ENCODE results near the gene EEF1A2. TPM values are rescaled to one million over a fixed set of nuclear protein-coding genes. Genes with fewer than 3 reads are reported as not detected.

The EEF1A2 gene
- total and polyA plus RNA-seq, 2 donors (not counting 3 experiments of a cell fraction or from before 2014, with no cell fraction given): 2.7 to 3.4 TPM

- no peaks in the 10 kb centered on the region for H3K79me2 ChIP-seq (ENCODE audit: control insufficient read depth, insufficient read depth, low read length)
- no peaks in the 10 kb centered on the region for H3K9me3 ChIP-seq (replicated peaks; ENCODE audit: control insufficient read depth, insufficient read depth, low read length)
- intact Hi-C loops (cut with micrococcal nuclease): loop anchor here (10.0 kb wide), 1 partner anchor 77 kb away; no protein-coding TSS in a partner anchor
- H3K36me3 ChIP-seq (ENCODE audit: control insufficient read depth in 2 of 2, extremely low read depth in 1 of 2, insufficient read depth in 2 of 2, low read length in 2 of 2): no peaks in the 10 kb centered on the region
- BruUV-seq (replicated peaks): no TSS peak
- CTCF ChIA-PET: no interaction called here
- no peaks in the 10 kb centered on the region for H3K4me1 ChIP-seq (ENCODE audit: control insufficient read depth, extremely low read depth, insufficient read depth, low read length)
- FAIRE-seq: no peak
- POLR2A ChIA-PET: no interaction called here
- no peak overlapping the region for H3K4me3 ChIP-seq (replicated peaks in 1 of 3; ENCODE audit: insufficient read depth in 1 of 3, low read depth in 1 of 3, low read length in 3 of 3)
- DNase-seq (ENCODE audit: low read depth, low spot score): no peak
- TF ChIP-seq EZH2 (IDR thresholded peaks at IDR 0.05; ENCODE audit: borderline replicate concordance, low read depth, low read length, severe bottlenecking): no peak
- no peak for TF ChIP-seq FOS (IDR thresholded peaks at IDR 0.05; ENCODE audit: borderline replicate concordance, insufficient read depth, low read length)
- TF ChIP-seq POLR2A (IDR thresholded peaks at IDR 0.05; ENCODE audit: low read depth, low read length): no peak
- H3K27ac ChIP-seq (ENCODE audit: insufficient read depth, low read depth, low read length): no peak overlapping the region
- H3K9ac ChIP-seq (replicated peaks; ENCODE audit: extremely low read depth, insufficient read depth, low read length): no peak overlapping the region
- dilution Hi-C loops (cut with MboI; ENCODE audit: extremely low pct_ligation_motif_present, low sequenced_read_pairs): no loop called here
- no peak overlapping the region for H3K4me2 ChIP-seq (ENCODE audit: insufficient read depth, low read length)
- no peak overlapping the region for H2AFZ ChIP-seq (ENCODE audit: low read depth, low read length)
- H3K9me1 ChIP-seq (replicated peaks; ENCODE audit: control insufficient read depth, extremely low read depth, insufficient read depth, low read length): no peaks in the 10 kb centered on the region
- no peaks in the 10 kb centered on the region for H4K20me1 ChIP-seq (replicated peaks; ENCODE audit: control insufficient read depth, extremely low read depth, insufficient read depth, low read length)
- H3K27me3 ChIP-seq (ENCODE audit: control insufficient read depth in 2 of 2, insufficient read depth in 2 of 2, low read length in 2 of 2): no peaks in the 10 kb centered on the region
Measured at GRCh38 chr20:63438121-63438520, 60.8 kb downstream of the EEF1A2 start.

Other genes with a start within 250 kb of the EEF1A2 start
- gene NKAIN4, start 244.6 kb downstream of the EEF1A2 start, total RNA-seq: not detected in 2 replicates
- 0.04 TPM in 1 of 2 replicates, not detected in the other for gene NKAIN4, start 244.6 kb downstream of the EEF1A2 start, polyA plus RNA-seq
- 111 and 126 TPM in 2 replicates for gene ARFGAP1, start 226.3 kb downstream of the EEF1A2 start, total RNA-seq
- 93.7 and 115 TPM in 2 replicates for gene ARFGAP1, start 226.3 kb downstream of the EEF1A2 start, polyA plus RNA-seq
- gene COL20A1, start 205.9 kb downstream of the EEF1A2 start, total RNA-seq: not detected in 2 replicates
- gene COL20A1, start 205.9 kb downstream of the EEF1A2 start, polyA plus RNA-seq: not detected in 2 replicates
- gene CHRNA4, start 137.7 kb downstream of the EEF1A2 start, total RNA-seq: not detected in 2 replicates
- not detected in 2 replicates for gene CHRNA4, start 137.7 kb downstream of the EEF1A2 start, polyA plus RNA-seq
- not detected in 2 replicates for gene KCNQ2, start 26.4 kb downstream of the EEF1A2 start, total RNA-seq
- gene KCNQ2, start 26.4 kb downstream of the EEF1A2 start, polyA plus RNA-seq: not detected in 2 replicates
- 219 and 233 TPM in 2 replicates for gene PPDPF, start 21.7 kb upstream of the EEF1A2 start, total RNA-seq
- gene PPDPF, start 21.7 kb upstream of the EEF1A2 start, polyA plus RNA-seq: 52.2 and 58.9 TPM in 2 replicates
- gene PTK6, start 38.3 kb upstream of the EEF1A2 start, total RNA-seq: 0.18 TPM in 1 of 2 replicates, not detected in the other
- gene PTK6, start 38.3 kb upstream of the EEF1A2 start, polyA plus RNA-seq: 0.05 TPM in 1 of 2 replicates, not detected in the other
- not detected in 2 replicates for gene SRMS, start 48.7 kb upstream of the EEF1A2 start, total RNA-seq
- gene SRMS, start 48.7 kb upstream of the EEF1A2 start, polyA plus RNA-seq: not detected in 2 replicates
- gene FNDC11, start 55.1 kb upstream of the EEF1A2 start, total RNA-seq: 0.51 and 0.71 TPM in 2 replicates
- gene FNDC11, start 55.1 kb upstream of the EEF1A2 start, polyA plus RNA-seq: 1.9 and 3.4 TPM in 2 replicates
- 29.2 and 33.2 TPM in 2 replicates for gene HELZ2, start 75.2 kb upstream of the EEF1A2 start, total RNA-seq
- gene HELZ2, start 75.2 kb upstream of the EEF1A2 start, polyA plus RNA-seq: 10.6 and 16.2 TPM in 2 replicates
- gene GMEB2, start 128.0 kb upstream of the EEF1A2 start, total RNA-seq: 12.1 and 14.1 TPM in 2 replicates
- 12.7 and 13.4 TPM in 2 replicates for gene GMEB2, start 128.0 kb upstream of the EEF1A2 start, polyA plus RNA-seq
- gene STMN3, start 154.3 kb upstream of the EEF1A2 start, total RNA-seq: 1.7 and 1.8 TPM in 2 replicates
- gene STMN3, start 154.3 kb upstream of the EEF1A2 start, polyA plus RNA-seq: 4.7 and 8.4 TPM in 2 replicates
- 38.6 and 44.9 TPM in 2 replicates for gene RTEL1, start 159.2 kb upstream of the EEF1A2 start, total RNA-seq
- 17.0 and 20.6 TPM in 2 replicates for gene RTEL1, start 159.2 kb upstream of the EEF1A2 start, polyA plus RNA-seq
- 0.69 TPM in 1 of 2 replicates, not detected in the other for gene TNFRSF6B, start 197.6 kb upstream of the EEF1A2 start, total RNA-seq
- 11.3 and 20.6 TPM in 2 replicates for gene TNFRSF6B, start 197.6 kb upstream of the EEF1A2 start, polyA plus RNA-seq
- 51.6 and 56.3 TPM in 2 replicates for gene ARFRP1, start 208.9 kb upstream of the EEF1A2 start, total RNA-seq
- gene ARFRP1, start 208.9 kb upstream of the EEF1A2 start, polyA plus RNA-seq: 37.0 and 48.7 TPM in 2 replicates
- 29.3 and 31.7 TPM in 2 replicates for gene ZGPAT, start 209.0 kb upstream of the EEF1A2 start, total RNA-seq
- gene ZGPAT, start 209.0 kb upstream of the EEF1A2 start, polyA plus RNA-seq: 23.1 and 24.4 TPM in 2 replicates
- gene LIME1, start 237.6 kb upstream of the EEF1A2 start, total RNA-seq: 11.5 and 12.2 TPM in 2 replicates
- gene LIME1, start 237.6 kb upstream of the EEF1A2 start, polyA plus RNA-seq: 10.7 and 16.3 TPM in 2 replicates
- 69.3 and 69.4 TPM in 2 replicates for gene SLC2A4RG, start 240.7 kb upstream of the EEF1A2 start, total RNA-seq
- gene SLC2A4RG, start 240.7 kb upstream of the EEF1A2 start, polyA plus RNA-seq: 41.7 and 66.5 TPM in 2 replicates

Data from endothelial cell of umbilical vein (primary cell).